K562 (cell line): ENCODE data around the gene CD47. TPM values are rescaled to one million over a fixed set of nuclear protein-coding genes. Genes with fewer than 3 reads are reported as not detected.

Experiments used
- CREB5 ChIP-seq: fragments of 250-450 bp; sonication (Bioruptor Pico); IDR thresholded peaks from 2 replicates; pipeline ENCODE4 v1.5.0; 2020; ENCODE audit warnings: mild to moderate bottlenecking
- E2F1 ChIP-seq: sonication (generic); formaldehyde crosslinking; IDR thresholded peaks from 2 replicates; pipeline ENCODE4 v1.8.1; 2023; ENCODE audit warnings: mild to moderate bottlenecking, missing genetic modification reagents, moderate library complexity
- EP300 ChIP-seq: IDR thresholded peaks from 2 replicates; pipeline ENCODE4 v1.6.1; 2012; ENCODE audit warnings: low read length, improper control_type of control experiment
- EZH2 ChIP-seq: IDR thresholded peaks from 2 replicates; pipeline ENCODE4 v1.6.1; 2012; ENCODE audit warnings: low read depth, mild to moderate bottlenecking, inconsistent platforms, low read length, borderline replicate concordance
- HMG20B ChIP-seq: fragments of 250-450 bp; sonication (Bioruptor Pico); IDR thresholded peaks from 2 replicates; pipeline ENCODE4 v1.5.0; 2021; ENCODE audit warnings: mild to moderate bottlenecking
- KAT2B ChIP-seq: IDR thresholded peaks from one replicate; pipeline ENCODE4 v1.6.1; 2012; ENCODE audit warnings: low read depth, mild to moderate bottlenecking, control low read depth, inconsistent platforms, low read length, moderate library complexity
- MAFK ChIP-seq: IDR thresholded peaks from 2 replicates; pipeline ENCODE4 v1.6.1; 2011; ENCODE audit warnings: low read length, improper control_type of control experiment
- MTA3 ChIP-seq: fragments of 450-650 bp; formaldehyde crosslinking; IDR thresholded peaks from 2 replicates; pipeline ENCODE4 v1.6.1; 2017; ENCODE audit warnings: mild to moderate bottlenecking, borderline replicate concordance
- NFYB ChIP-seq: IDR thresholded peaks from 2 replicates; pipeline ENCODE4 v1.6.1; 2011; ENCODE audit warnings: mild to moderate bottlenecking, moderate library complexity; ENCODE audit not compliant: insufficient read length; ENCODE audit errors: extremely low read depth
- PHF21A ChIP-seq: fragments of 450-650 bp; IDR thresholded peaks from 2 replicates; pipeline ENCODE4 v1.6.1; 2017; ENCODE audit warnings: low read depth, borderline replicate concordance
- POLR2G ChIP-seq: fragments of 200-400 bp; formaldehyde crosslinking; IDR thresholded peaks from 2 replicates; pipeline ENCODE4 v1.6.1; 2017; ENCODE audit warnings: low read depth, mild to moderate bottlenecking, antibody characterized with exemption, low read length, moderate library complexity
- RNF2 ChIP-seq: sonication (generic); IDR thresholded peaks from 2 replicates; pipeline ENCODE4 v1.6.1; 2016
- RREB1 ChIP-seq: fragments of 250-450 bp; sonication (Bioruptor Pico); IDR thresholded peaks from 2 replicates; pipeline ENCODE4 v1.4.0; 2020
- SIN3A ChIP-seq, 2 experiments: fragments of 150-350 bp in 1 of 2; IDR thresholded peaks; 2 replicates each; pipeline ENCODE4 v1.6.1; 2011 to 2016; ENCODE audit warnings: borderline replicate concordance in 2 of 2, low read depth in 2 of 2, low read length in 2 of 2, mild to moderate bottlenecking in 2 of 2, moderate library complexity in 2 of 2; ENCODE audit not compliant: control insufficient read depth in 1 of 2
- SMARCA4 ChIP-seq: fragments of 450-650 bp; IDR thresholded peaks from 2 replicates; pipeline ENCODE4 v1.6.1; 2016
- TFAP4 ChIP-seq: sonication (generic); formaldehyde crosslinking; IDR thresholded peaks from 2 replicates; pipeline ENCODE4 v1.8.0; 2022; ENCODE audit warnings: missing genetic modification reagents, mild to moderate bottlenecking, moderate library complexity, borderline replicate concordance
- ZFP91 ChIP-seq: sonication (generic); formaldehyde crosslinking; IDR thresholded peaks from 2 replicates; pipeline ENCODE4 v1.8.0; 2022; ENCODE audit warnings: mild to moderate bottlenecking, missing genetic modification reagents
- ZSCAN32 ChIP-seq: fragments of 450-650 bp; formaldehyde crosslinking; IDR thresholded peaks from 2 replicates; pipeline ENCODE4 v1.4.0; 2020; ENCODE audit warnings: mild to moderate bottlenecking, moderate library complexity
- polyA plus RNA-seq, 8 experiments: library from polyadenylated mRNA; depleted of rRNA in 4 of 8; stranded (reverse) in 5 of 8; unstranded in 3 of 8; fragments of >200 nt; fragmentation: Nextera tagmentation in 2 of 8; fragmentation: Illumina TruSeq in 1 of 8; extraction: Ambion mirVana in 2 of 8; extraction: Trizol in 1 of 8; gene quantifications; 2 replicates each; pipeline versions ENCODE4 v1.2.1 to v1.2.3, GENCODE V29; 2011 to 2014; ENCODE audit warnings: inconsistent platforms in 1 of 8, missing spikeins in 1 of 8
- total RNA-seq, 7 experiments: library from RNA; depleted of rRNA in 6 of 7; stranded (reverse); fragments of >200 nt in 6 of 7; fragmentation: Illumina TruSeq in 2 of 7; extraction: Trizol in 2 of 7; gene quantifications; 2 replicates each; pipeline versions ENCODE4 v1.2.1 to v1.2.3, GENCODE V29; 2011 to 2021; ENCODE audit warnings: low replicate concordance in 1 of 7

CD47 gene
- total and polyA plus RNA-seq, 9 of the 15 experiments (the other 6 are each of a cell fraction or from before 2014, with no cell fraction given), result 10.2 to 62.6 (median 36.3) TPM

GRCh38 chr3:108125550-108126071 is 34.8 kb upstream of the CD47 start (continued):
- TF ChIP-seq MAFK, result peak; percentile 6; the same call in 1 of the 2 replicates
- TF ChIP-seq POLR2G, result no peak
- TF ChIP-seq EP300, result peak; percentile 8; the same call in 1 of the 2 replicates
- no peak for TF ChIP-seq ZSCAN32
- no peak for TF ChIP-seq MTA3
- no peak for TF ChIP-seq SIN3A (IDR thresholded peaks at IDR 0.05; ENCODE audit: borderline replicate concordance in 2 of 2, control insufficient read depth in 1 of 2, low read depth in 2 of 2, low read length in 2 of 2)
- TF ChIP-seq RREB1 (CRISPR knock-in tag), result no peak
- peak; percentile 62; the same call in 1 of the 2 replicates for TF ChIP-seq TFAP4 (CRISPR knock-in tag)
- no peak for TF ChIP-seq PHF21A
- peak; percentile 58 for TF ChIP-seq NFYB
- 0 out of 2 replicates have a peak, but pooled peaks have one; percentile 26 for TF ChIP-seq SMARCA4
- TF ChIP-seq HMG20B (CRISPR knock-in tag), result no peak
- no peak for TF ChIP-seq CREB5
- no peak for TF ChIP-seq ZFP91 (CRISPR knock-in tag)
- TF ChIP-seq KAT2B, result no peak
- no peak for TF ChIP-seq RNF2
- TF ChIP-seq EZH2, result no peak
- TF ChIP-seq E2F1 (CRISPR knock-in tag), result no peak
